HL-60 (cell line): ENCODE data around the gene BIVM.

Experiments used
- DNase-seq, 2 experiments: peaks; one replicate each; pipeline ENCODE4 v3.0.0-alpha.2; 2010 to 2020; ENCODE audit warnings: low read depth in 1 of 2, low spot score in 1 of 2
- H3K27ac ChIP-seq: fragments of 250-450 bp; sonication (Bioruptor Pico); replicated peaks from 2 replicates; pipeline ENCODE4 v1.5.1; 2020; ENCODE audit warnings: mild to moderate bottlenecking, moderate library complexity
- H3K27me3 ChIP-seq: fragments of 250-450 bp; sonication (Bioruptor Pico); 2 replicates; pipeline ENCODE4 v1.5.1; 2021; ENCODE audit warnings: mild to moderate bottlenecking, moderate library complexity; ENCODE audit not compliant: insufficient read depth, poor library complexity, severe bottlenecking
- H3K4me3 ChIP-seq: replicated peaks from 2 replicates; pipeline ENCODE4 v1.5.1; 2011; ENCODE audit warnings: mild to moderate bottlenecking, control low read depth, low read length; ENCODE audit not compliant: insufficient read depth
- CTCF ChIP-seq: IDR thresholded peaks from one replicate; pipeline ENCODE4 v1.5.1; 2011; ENCODE audit warnings: low read length, control low read depth, inconsistent platforms; ENCODE audit not compliant: insufficient read depth
- GABPA ChIP-seq: IDR thresholded peaks from 2 replicates; pipeline ENCODE4 v1.6.1; 2012; ENCODE audit warnings: low read depth
- POLR2AphosphoS5 ChIP-seq: IDR thresholded peaks from 2 replicates; pipeline ENCODE4 v1.6.1; 2012; ENCODE audit warnings: low read depth
- REST ChIP-seq: IDR thresholded peaks from 2 replicates; pipeline ENCODE4 v1.6.1; 2012; ENCODE audit warnings: low read depth; ENCODE audit not compliant: insufficient replicate concordance
- SPI1 ChIP-seq: IDR thresholded peaks from 2 replicates; pipeline ENCODE4 v1.6.1; 2012; ENCODE audit warnings: low read depth, mild to moderate bottlenecking, borderline replicate concordance

Gene BIVM

DNA sequence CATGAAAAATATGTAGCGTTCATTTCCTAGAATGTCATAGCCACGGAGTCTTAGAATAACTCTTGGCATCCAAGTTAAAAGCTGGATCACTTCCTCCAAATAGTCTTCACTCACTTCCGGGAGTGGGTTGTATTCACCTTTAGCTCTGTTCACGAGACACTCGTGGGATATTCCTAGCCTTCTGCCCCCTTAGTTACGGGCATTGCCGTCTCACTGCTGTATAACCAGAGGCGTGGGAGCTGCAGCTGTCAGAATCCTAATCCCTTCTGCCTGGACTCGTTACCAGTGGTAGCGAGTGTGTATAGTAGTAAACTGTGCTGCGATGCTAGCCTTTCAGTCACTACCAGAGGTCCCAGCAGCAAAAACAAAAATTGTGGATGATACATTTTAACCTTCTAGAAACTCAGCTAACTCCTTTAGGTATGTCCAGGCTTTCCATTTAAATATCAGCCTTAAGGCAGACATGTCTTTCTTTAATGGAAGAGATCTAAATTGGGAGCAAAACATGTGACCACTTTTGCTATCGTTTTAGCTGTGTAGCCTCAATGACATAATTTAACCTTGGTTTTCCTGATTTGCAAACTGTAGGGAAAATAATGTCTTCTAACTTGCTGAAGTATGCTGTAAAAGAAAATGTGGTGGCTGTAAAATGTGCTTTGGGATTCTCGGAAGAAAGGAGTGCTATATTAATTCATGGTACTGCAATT is 81.0 kb downstream of the BIVM start:
- no peak for DNase-seq
- no peaks in the 10 kb centered on the region for H3K27me3 ChIP-seq
- no peak overlapping the region for H3K4me3 ChIP-seq
- no peak overlapping the region for H3K27ac ChIP-seq
- no peak for TF ChIP-seq CTCF
- TF ChIP-seq POLR2AphosphoS5 = no peak
- no peak for TF ChIP-seq SPI1
- no peak for TF ChIP-seq GABPA
- no peak for TF ChIP-seq REST

DNA sequence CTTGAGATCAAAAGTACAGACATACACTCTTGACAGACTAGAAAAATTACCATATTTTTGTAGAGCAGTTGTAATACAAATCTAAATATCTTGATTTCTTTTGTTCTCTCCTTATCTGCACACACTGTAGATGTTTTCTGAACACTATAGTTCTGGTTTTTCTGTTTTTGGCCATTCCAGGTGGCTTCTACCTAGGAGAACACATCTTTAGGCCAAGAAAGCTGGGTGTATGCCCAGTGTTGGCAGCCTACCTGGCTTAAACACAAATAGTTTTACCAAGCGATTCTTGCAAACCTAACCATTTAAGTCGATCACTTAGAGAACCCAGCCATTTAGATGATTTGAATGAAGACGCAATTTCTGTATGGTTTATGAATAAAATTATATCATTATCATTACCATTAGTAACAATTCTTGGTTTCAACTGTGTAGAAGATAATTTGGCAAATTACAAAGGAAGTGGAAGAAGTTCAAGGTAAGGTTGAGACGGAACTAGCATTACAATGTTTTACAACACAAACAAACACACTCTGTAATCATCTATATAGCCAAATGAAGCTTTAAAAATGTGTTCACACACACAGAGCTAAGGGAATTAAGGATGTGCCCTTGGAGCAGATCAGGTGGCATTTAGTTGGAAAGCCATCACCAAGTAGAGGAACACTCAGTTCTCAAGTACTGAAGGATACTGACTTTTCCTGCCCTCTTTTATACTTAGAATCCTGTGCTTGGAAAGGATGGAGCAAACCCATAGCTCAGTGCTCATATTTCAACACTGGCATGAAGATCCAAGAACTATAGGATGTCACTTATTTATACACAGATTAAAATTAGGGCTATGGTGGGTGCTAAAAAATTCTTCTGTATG is 83.1 kb downstream of the BIVM start:
- Histone ChIP-seq H3K27me3 (no peaks in the 10 kb centered on the region), H3K27ac (no peak overlapping the region), H3K4me3 (no peak overlapping the region)
- no peak for DNase-seq
- no peak for TF ChIP-seq GABPA
- TF ChIP-seq SPI1 = no peak
- no peak for TF ChIP-seq POLR2AphosphoS5
- no peak for TF ChIP-seq REST
- no peak for TF ChIP-seq CTCF
